ENCODE measurements around the gene NPTN. TPM values are rescaled to one million over a fixed set of nuclear protein-coding genes. Genes with fewer than 3 reads are reported as not detected.
"Not testable (repeated sequence)": the region's sequence is repeated elsewhere in the genome, so short reads cannot be mapped to it uniquely, and the experiment has no call there.

NPTN gene
- total and polyA plus RNA-seq, 2 experiments from 2014 or later: 56.3 to 113 TPM

- TF ChIP-seq ZNF462 (CRISPR knock-in tag; IDR thresholded peaks at IDR 0.05): no peak
Measured at GRCh38 chr15:73550190-73550589, 83.0 kb downstream of the NPTN start (continued).

- not testable (repeated sequence) for H3K27me3 Mint-ChIP-seq (ENCODE audit: insufficient read depth, low read depth, poor library complexity); H2AFZ ChIP-seq
Measured at GRCh38 chr15:73548925-73549324, 84.3 kb downstream of the NPTN start.

GRCh38 chr15:73541479-73541878 is 91.7 kb downstream of the NPTN start:
- Mint-ChIP-seq H3K27me3 (ENCODE audit: insufficient read depth, low read depth, poor library complexity) (no peaks in the 10 kb centered on the region), H3K27ac (no peak overlapping the region), H3K36me3 (ENCODE audit: low read depth) (no peaks in the 10 kb centered on the region), H3K4me3 (no peak overlapping the region), H3K9me3 (no peaks in the 10 kb centered on the region), H3K4me1 (no peaks in the 10 kb centered on the region)
- DNase-seq (ENCODE audit: low spot score) (no peak), ATAC-seq (no peak)
- Histone ChIP-seq H3K4me2 (no peak overlapping the region), H3K27me3 (ENCODE audit: insufficient read depth) (no peaks in the 10 kb centered on the region), H3K4me1 (ENCODE audit: insufficient read depth) (no peaks in the 10 kb centered on the region), H2AFZ (no peak overlapping the region), H3K36me3 (ENCODE audit: insufficient read depth) (no peaks in the 10 kb centered on the region), H4K20me1 (replicated peaks; ENCODE audit: insufficient read depth) (no peaks in the 10 kb centered on the region), H3K9me2 (ENCODE audit: insufficient read depth) (no peaks in the 10 kb centered on the region), H3K79me2 (replicated peaks; ENCODE audit: insufficient read depth) (no peaks in the 10 kb centered on the region), H3K27ac (ENCODE audit: low read depth) (no peak overlapping the region), H3K4me3 (no peak overlapping the region), H3F3A (replicated peaks; ENCODE audit: low read depth) (no peaks in the 10 kb centered on the region)
- no peak for TF ChIP-seq CTCF (conservative IDR thresholded peaks at IDR 0.05; ENCODE audit: low read depth in 2 of 2)
- no peak for TF ChIP-seq POLR2AphosphoS5 (IDR thresholded peaks at IDR 0.05; ENCODE audit: low read depth)

More at GRCh38 chr15:73548925-73549324, 84.3 kb downstream of the NPTN start:
- not testable (repeated sequence) for H3K4me1 ChIP-seq (ENCODE audit: insufficient read depth); H3K36me3 ChIP-seq (ENCODE audit: insufficient read depth); H3K9me3 Mint-ChIP-seq; H3K4me3 Mint-ChIP-seq; H3K79me2 ChIP-seq (replicated peaks; ENCODE audit: insufficient read depth); H3K4me3 ChIP-seq; H3K9me2 ChIP-seq (ENCODE audit: insufficient read depth); H3F3A ChIP-seq (replicated peaks; ENCODE audit: low read depth); DNase-seq (ENCODE audit: low spot score); H4K20me1 ChIP-seq (replicated peaks; ENCODE audit: insufficient read depth); ATAC-seq; H3K27ac Mint-ChIP-seq; H3K4me2 ChIP-seq; H3K27ac ChIP-seq (ENCODE audit: low read depth); H3K27me3 ChIP-seq (ENCODE audit: insufficient read depth); H3K36me3 Mint-ChIP-seq (ENCODE audit: low read depth); H3K4me1 Mint-ChIP-seq

All from GM23338 (cell line).